Measurements from ENCODE around the gene MAB21L2.

The MAB21L2 gene

GRCh38 chr4:150574678-150575077 lies 7.3 kb upstream of the MAB21L2 start:
- no peak overlapping the region for H3K4me3 ChIP-seq (ENCODE audit: low read depth, low read length)
- no peak for TF ChIP-seq CTCF (IDR thresholded peaks at IDR 0.05; ENCODE audit: insufficient read depth, low read depth, low read length, missing control alignments)
- no peak for DNase-seq (ENCODE audit: low read depth)

DNA sequence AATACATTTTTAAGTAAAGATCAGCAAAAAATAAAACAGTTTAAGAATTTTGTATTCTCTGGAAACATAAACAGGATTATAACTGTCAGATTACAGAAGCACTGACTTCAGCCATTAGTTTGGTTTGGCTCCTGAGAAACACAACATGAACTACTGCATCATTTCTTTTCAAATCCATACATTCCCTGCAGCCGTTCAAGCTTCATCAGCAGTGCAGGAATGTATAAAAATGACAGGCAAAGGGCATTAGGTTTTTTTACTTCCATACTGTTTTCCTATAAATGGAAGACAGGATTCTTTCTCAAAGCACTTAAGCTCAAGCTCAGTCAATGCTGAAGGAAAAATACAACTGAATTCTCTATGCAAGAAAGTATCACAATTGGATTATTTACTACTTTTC lies 4.2 kb upstream of the MAB21L2 start:
- no peak for TF ChIP-seq CTCF (IDR thresholded peaks at IDR 0.05; ENCODE audit: insufficient read depth, low read depth, low read length, missing control alignments)
- no peak for DNase-seq (ENCODE audit: low read depth)
- no peak overlapping the region for H3K4me3 ChIP-seq (ENCODE audit: low read depth, low read length)

DNA sequence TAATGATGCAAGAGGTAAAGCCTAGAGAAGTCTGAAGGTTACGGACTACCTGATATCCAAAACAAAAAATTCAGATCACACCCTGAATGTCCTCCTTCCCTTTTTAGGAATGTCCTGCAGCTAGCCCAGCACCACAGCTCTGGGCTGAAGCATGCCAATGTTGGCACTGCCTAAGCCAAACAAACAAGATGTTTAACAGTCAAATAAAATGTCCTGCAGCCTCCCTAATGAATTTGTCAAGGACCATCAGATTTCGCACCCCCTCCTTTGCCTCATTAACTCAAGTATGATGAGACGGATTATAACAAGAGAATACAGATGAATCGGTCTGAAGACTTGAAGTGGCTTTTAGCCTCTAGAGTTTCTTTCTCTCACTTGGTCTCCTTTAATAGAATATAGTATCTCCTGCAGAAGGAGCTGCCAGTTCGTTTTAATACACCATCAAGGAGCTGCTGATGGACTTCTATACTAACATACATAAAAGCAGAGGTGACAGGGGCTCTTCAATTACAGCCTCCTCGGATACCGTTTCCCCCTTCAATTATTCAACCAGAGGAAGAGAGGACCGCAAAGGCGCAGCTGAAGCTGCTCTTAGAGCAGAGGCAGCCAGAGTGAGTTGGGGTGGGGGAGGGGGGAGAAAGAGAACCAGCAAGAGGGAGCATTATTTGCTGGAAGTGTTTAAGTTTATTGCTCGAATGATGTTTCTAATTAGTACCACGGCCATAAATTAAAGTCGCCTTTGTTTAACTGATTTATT lies 3.0 kb upstream of the MAB21L2 start:
- TF ChIP-seq CTCF (IDR thresholded peaks at IDR 0.05; ENCODE audit: insufficient read depth, low read depth, low read length, missing control alignments) = no peak
- H3K4me3 ChIP-seq (ENCODE audit: low read depth, low read length) = no peak overlapping the region
- DNase-seq (ENCODE audit: low read depth) = no peak

- no peak overlapping the region for H3K4me3 ChIP-seq (ENCODE audit: low read depth, low read length)
- no peak for DNase-seq (ENCODE audit: low read depth)
- no peak for TF ChIP-seq CTCF (IDR thresholded peaks at IDR 0.05; ENCODE audit: insufficient read depth, low read depth, low read length, missing control alignments)
These were observed 2.3 kb upstream of the MAB21L2 start for GRCh38 chr4:150579551-150580234.

DNA sequence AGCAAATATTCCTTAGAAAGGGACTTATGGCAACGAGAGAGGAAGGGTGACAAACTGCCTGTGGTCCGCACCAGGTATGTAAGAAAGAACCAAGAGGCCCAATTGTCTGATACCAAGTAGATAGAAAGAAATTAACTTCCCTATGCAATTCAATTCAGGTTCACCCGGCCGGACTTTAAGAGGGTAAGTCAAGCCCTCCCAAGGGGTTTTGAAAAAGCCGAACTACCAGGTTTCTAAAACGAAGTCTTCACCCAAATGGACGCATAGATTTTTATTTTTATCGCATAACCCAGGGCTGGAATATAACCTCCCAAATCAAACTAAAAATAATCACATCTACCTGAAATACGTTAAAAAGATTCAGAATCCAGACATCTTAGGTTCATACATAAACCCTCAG lies 1.6 kb upstream of the MAB21L2 start:
- TF ChIP-seq CTCF (IDR thresholded peaks at IDR 0.05; ENCODE audit: insufficient read depth, low read depth, low read length, missing control alignments) = no peak
- DNase-seq (ENCODE audit: low read depth) = no peak
- H3K4me3 ChIP-seq (ENCODE audit: low read depth, low read length) = no peak overlapping the region

DNA sequence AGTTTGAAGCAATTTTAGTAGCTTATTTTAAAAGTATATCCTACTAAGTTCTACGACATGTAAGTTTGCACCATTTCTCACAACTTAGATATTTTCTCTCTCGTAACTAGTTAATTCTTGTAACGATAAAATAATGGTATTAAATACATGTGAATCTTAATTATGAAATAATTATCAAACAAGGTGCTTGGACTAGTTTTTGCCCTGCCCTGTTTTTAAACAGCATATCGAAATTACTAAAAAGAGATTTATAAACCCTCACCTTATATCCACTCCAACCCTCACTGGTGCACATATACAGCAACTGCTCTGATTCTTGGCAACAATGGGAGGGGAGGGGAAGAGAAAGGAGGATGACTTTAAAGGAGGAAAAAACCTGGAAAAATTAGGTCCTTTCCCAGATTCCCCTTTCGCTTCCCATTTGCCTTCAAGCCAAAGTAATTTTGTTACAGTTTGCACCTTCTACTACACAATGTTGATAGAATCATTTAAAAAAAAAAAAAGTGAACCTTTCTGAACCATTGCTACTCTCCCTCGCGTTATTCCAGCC lies 820 bp upstream of the MAB21L2 start:
- TF ChIP-seq CTCF (IDR thresholded peaks at IDR 0.05; ENCODE audit: insufficient read depth, low read depth, low read length, missing control alignments) = no peak
- no peak for DNase-seq (ENCODE audit: low read depth)
- H3K4me3 ChIP-seq (ENCODE audit: low read depth, low read length) = no peak overlapping the region

All from GM12865 (cell line).